Upper lobe of right lung (tissue), 1 donor: ENCODE measurements around the gene MICU1. TPM values are rescaled to one million over a fixed set of nuclear protein-coding genes. Genes with fewer than 3 reads are reported as not detected.
"Not testable (repeated sequence)": the region's sequence is repeated elsewhere in the genome, so short reads cannot be mapped to it uniquely, and the experiment has no call there.

Source experiments
- ATAC-seq: fragments of 200-7000 bp; cut with Tn5 transposase; one replicate; pipeline ENCODE4 v1.9.1; 2020; ENCODE audit warnings: mild to moderate bottlenecking, moderate library complexity
- DNase-seq: peaks from one replicate; pipeline ENCODE4 v3.0.0-alpha.2; 2020
- H3K27ac ChIP-seq: fragments of 200-600 bp; one replicate; pipeline ENCODE4 v1.8.0; 2022
- H3K27me3 ChIP-seq: fragments of 200-600 bp; one replicate; pipeline ENCODE4 v1.8.0; 2022; ENCODE audit warnings: mild to moderate bottlenecking
- H3K36me3 ChIP-seq: fragments of 200-600 bp; one replicate; pipeline ENCODE4 v1.8.0; 2022
- H3K4me1 ChIP-seq: fragments of 200-600 bp; one replicate; pipeline ENCODE4 v1.8.0; 2022
- H3K4me3 ChIP-seq: fragments of 200-600 bp; one replicate; pipeline ENCODE4 v1.8.0; 2022; ENCODE audit warnings: mild to moderate bottlenecking
- H3K9me3 ChIP-seq: fragments of 200-600 bp; one replicate; pipeline ENCODE4 v1.8.0; 2022
- CTCF ChIP-seq: fragments of 200-600 bp; IDR thresholded peaks from one replicate; pipeline ENCODE4 v1.8.0; 2022; ENCODE audit warnings: antibody characterized with exemption
- intact Hi-C: fragments of 100-400 bp; cut with DNase I; formaldehyde crosslinking; loops from one replicate; pipeline ENCODE4 v1.11.0; 2022
- total RNA-seq: library from RNA; stranded (reverse); fragmentation: NEBNext Ultra II Directional; extraction: Animal tissue kit (Norgen Biotek cat#: 25700); gene quantifications from one replicate; pipeline ENCODE4 v1.2.1, GENCODE V29; 2021
- donor health status: DM: no; HTN: yes; CAD: no; lungs with severe emphysema.

Gene MICU1
- total RNA-seq, 1 donor from 2014 or later = 52.2 TPM

GRCh38 chr10:72388062-72388461, 237.8 kb downstream of the MICU1 start:
- no peak for TF ChIP-seq CTCF
- no peaks in the 10 kb centered on the region for H3K9me3 ChIP-seq
- ATAC-seq (no peak), DNase-seq (no peak)
- no peaks in the 10 kb centered on the region for H3K27me3 ChIP-seq
- no peak overlapping the region for H3K4me3 ChIP-seq
- H3K4me1 ChIP-seq = no peaks in the 10 kb centered on the region
- no peaks in the 10 kb centered on the region for H3K36me3 ChIP-seq
- intact Hi-C loops = no loop called here
- H3K27ac ChIP-seq = no peak overlapping the region

- DNase-seq = no peak
- no peaks in the 10 kb centered on the region for H3K36me3 ChIP-seq
- intact Hi-C loops = no loop called here
- no peaks in the 10 kb centered on the region for H3K9me3 ChIP-seq
- no peaks in the 10 kb centered on the region for H3K27me3 ChIP-seq
- no peak for TF ChIP-seq CTCF
- no peaks in the 10 kb centered on the region for H3K4me1 ChIP-seq
- no peak for ATAC-seq
- no peak overlapping the region for H3K27ac ChIP-seq
- H3K4me3 ChIP-seq = no peak overlapping the region
Observed at GRCh38 chr10:72386916-72387586, 238.8 kb downstream of the MICU1 start.

GRCh38 chr10:72385724-72386123, 240.2 kb downstream of the MICU1 start:
- ATAC-seq = no peak
- Histone ChIP-seq H3K27me3 (no peaks in the 10 kb centered on the region), H3K4me1 (no peaks in the 10 kb centered on the region), H3K9me3 (no peaks in the 10 kb centered on the region), H3K4me3 (no peak overlapping the region), H3K27ac (no peak overlapping the region), H3K36me3 (no peaks in the 10 kb centered on the region)
- no peak for TF ChIP-seq CTCF
- intact Hi-C loops = no loop called here
- no peak for DNase-seq

GRCh38 chr10:72384982-72385381, 240.9 kb downstream of the MICU1 start:
- H3K36me3 ChIP-seq, H3K27ac ChIP-seq, H3K4me3 ChIP-seq, intact Hi-C loops, H3K9me3 ChIP-seq, H3K4me1 ChIP-seq, DNase-seq, ATAC-seq, H3K27me3 ChIP-seq: not testable (repeated sequence)

- intact Hi-C loops = no loop called here
- no peak for TF ChIP-seq CTCF
- DNase-seq = no peak
- H3K9me3 ChIP-seq = no peaks in the 10 kb centered on the region
- no peaks in the 10 kb centered on the region for H3K27me3 ChIP-seq
- H3K36me3 ChIP-seq = peaks cover 6% of the 10 kb centered on the region
- ATAC-seq = no peak
- H3K4me3 ChIP-seq = no peak overlapping the region
- no peak overlapping the region for H3K27ac ChIP-seq
- H3K4me1 ChIP-seq = no peaks in the 10 kb centered on the region
Observed at GRCh38 chr10:72379776-72380175, 246.1 kb downstream of the MICU1 start.

GRCh38 chr10:72379062-72379461, 246.8 kb downstream of the MICU1 start:
- Histone ChIP-seq H3K9me3 (no peaks in the 10 kb centered on the region), H3K36me3 (peaks cover 6% of the 10 kb centered on the region), H3K27me3 (no peaks in the 10 kb centered on the region), H3K4me1 (no peaks in the 10 kb centered on the region), H3K27ac (no peak overlapping the region), H3K4me3 (no peak overlapping the region)
- DNase-seq = no peak
- TF ChIP-seq CTCF = no peak
- ATAC-seq = no peak
- intact Hi-C loops = no loop called here
